Hepatocyte (in vitro differentiated cells): ENCODE measurements around the gene CDC42BPA. TPM values are rescaled to one million over a fixed set of nuclear protein-coding genes. Genes with fewer than 3 reads are reported as not detected.
"Not testable (repeated sequence)": the region's sequence is repeated elsewhere in the genome, so short reads cannot be mapped to it uniquely, and the experiment has no call there.

ENCODE experiments used
- DNase-seq: peaks from one replicate; pipeline ENCODE4 v3.0.0-alpha.2; 2016; ENCODE audit warnings: low spot score
- H2AFZ ChIP-seq: fragments of 200-600 bp; sonication (generic); 2 replicates; pipeline ENCODE4 v1.6.0; 2016; ENCODE audit warnings: antibody characterized with exemption, mild to moderate bottlenecking
- H3K27ac ChIP-seq: fragments of 200-600 bp; sonication (generic); 2 replicates; pipeline ENCODE4 v1.5.1; 2016; ENCODE audit warnings: mild to moderate bottlenecking
- H3K27me3 ChIP-seq: fragments of 200-600 bp; sonication (generic); 2 replicates; pipeline ENCODE4 v1.6.1; 2016
- H3K36me3 ChIP-seq: fragments of 200-600 bp; sonication (generic); replicated peaks from 2 replicates; pipeline ENCODE4 v1.5.1; 2016; ENCODE audit warnings: low read depth; ENCODE audit not compliant: insufficient read depth
- H3K4me1 ChIP-seq: fragments of 200-600 bp; sonication (generic); 2 replicates; pipeline ENCODE4 v1.5.1; 2016; ENCODE audit warnings: mild to moderate bottlenecking, moderate library complexity; ENCODE audit not compliant: insufficient read depth
- H3K4me2 ChIP-seq: fragments of 200-600 bp; sonication (generic); 2 replicates; pipeline ENCODE4 v1.6.0; 2016
- H3K4me3 ChIP-seq: fragments of 200-600 bp; sonication (generic); 2 replicates; pipeline ENCODE4 v1.5.1; 2016; ENCODE audit warnings: mild to moderate bottlenecking
- H3K79me2 ChIP-seq: fragments of 200-600 bp; sonication (generic); 2 replicates; pipeline ENCODE4 v1.6.0; 2017; ENCODE audit warnings: mild to moderate bottlenecking
- H3K9me2 ChIP-seq: fragments of 200-600 bp; sonication (generic); replicated peaks from 2 replicates; pipeline ENCODE4 v1.6.0; 2017; ENCODE audit warnings: mild to moderate bottlenecking; ENCODE audit not compliant: insufficient read depth
- H3K9me3 ChIP-seq: fragments of 200-600 bp; sonication (generic); 2 replicates; pipeline ENCODE4 v1.5.1; 2016; ENCODE audit warnings: low read depth, mild to moderate bottlenecking
- H4K20me1 ChIP-seq: fragments of 200-600 bp; sonication (generic); 2 replicates; pipeline ENCODE4 v1.6.0; 2016; ENCODE audit warnings: mild to moderate bottlenecking; ENCODE audit not compliant: insufficient read depth, poor library complexity, severe bottlenecking
- CTCF ChIP-seq: fragments of 200-600 bp; sonication (generic); IDR thresholded peaks from 2 replicates; pipeline ENCODE4 v1.5.1; 2016; ENCODE audit warnings: antibody characterized with exemption, mild to moderate bottlenecking; ENCODE audit not compliant: poor library complexity
- EZH2 ChIP-seq: fragments of 200-600 bp; sonication (generic); IDR thresholded peaks from 2 replicates; pipeline ENCODE4 v1.6.1; 2016; ENCODE audit warnings: antibody characterized with exemption, mild to moderate bottlenecking, borderline replicate concordance
- EZH2phosphoT487 ChIP-seq: fragments of 200-600 bp; sonication (generic); IDR thresholded peaks from one replicate; pipeline ENCODE4 v1.6.1; 2018; ENCODE audit warnings: antibody characterized with exemption, mild to moderate bottlenecking, low read depth, moderate library complexity; ENCODE audit not compliant: unreplicated experiment, severe bottlenecking
- WGBS: methylation state at CpG from one replicate; pipeline ENCODE4 v1.1.6; 2016; ENCODE audit warnings: low lambda C conversion rate; ENCODE audit errors: missing lambda C conversion rate; 5-methylcytosine and 5-hydroxymethylcytosine counted together
- polyA plus RNA-seq: library from polyadenylated mRNA; unstranded; fragments of >200 nt; fragmentation: Nextera tagmentation; extraction: Ambion mirVana; gene quantifications from 2 replicates; pipeline ENCODE4 v1.2.1, GENCODE V29; 2016
- total RNA-seq: library from RNA; depleted of rRNA; stranded (reverse); fragments of >200 nt; gene quantifications from 2 replicates; pipeline ENCODE4 v1.2.3, GENCODE V29; 2014

The CDC42BPA gene
- total and polyA plus RNA-seq, 2 experiments from 2014 or later: 24.5 to 40.9 TPM

- no peaks in the 10 kb centered on the region for H3K36me3 ChIP-seq
- DNase-seq: no peak
- 75% methylated on average over 1 of the region's 1 CpG for WGBS
- TF ChIP-seq CTCF: no peak
- TF ChIP-seq EZH2: no peak
- no peak for TF ChIP-seq EZH2phosphoT487
- H3K4me3 ChIP-seq: no peak overlapping the region
- H3K9me3 ChIP-seq: peaks cover 8% of the 10 kb centered on the region
- H3K27ac ChIP-seq: no peak overlapping the region
- H3K79me2 ChIP-seq: peaks cover 93% of the 10 kb centered on the region
- H4K20me1 ChIP-seq: peaks cover 21% of the 10 kb centered on the region
- no peaks in the 10 kb centered on the region for H3K4me1 ChIP-seq
- H3K4me2 ChIP-seq: no peak overlapping the region
- no peaks in the 10 kb centered on the region for H3K27me3 ChIP-seq
- no peak overlapping the region for H2AFZ ChIP-seq
- H3K9me2 ChIP-seq: no peaks in the 10 kb centered on the region
Measured at GRCh38 chr1:227281371-227281770, 36.9 kb downstream of the CDC42BPA start.

GRCh38 chr1:227280836-227281235 lies 37.5 kb downstream of the CDC42BPA start:
- Histone ChIP-seq H3K9me3 (peaks cover 5% of the 10 kb centered on the region), H2AFZ (no peak overlapping the region), H3K79me2 (peaks cover 88% of the 10 kb centered on the region), H3K4me2 (no peak overlapping the region), H3K27me3 (no peaks in the 10 kb centered on the region), H3K27ac (no peak overlapping the region), H3K4me1 (no peaks in the 10 kb centered on the region), H3K9me2 (no peaks in the 10 kb centered on the region), H3K4me3 (no peak overlapping the region), H3K36me3 (no peaks in the 10 kb centered on the region), H4K20me1 (peaks cover 21% of the 10 kb centered on the region)
- 100% methylated on average over 1 of the region's 1 CpG for WGBS
- TF ChIP-seq EZH2phosphoT487 (no peak), CTCF (no peak), EZH2 (no peak)
- DNase-seq: no peak

- peaks cover 11% of the 10 kb centered on the region for H4K20me1 ChIP-seq
Measured at GRCh38 chr1:227276156-227276693, 42.1 kb downstream of the CDC42BPA start.

GRCh38 chr1:227273557-227273956 lies 44.7 kb downstream of the CDC42BPA start:
- H3K27me3 ChIP-seq: no peaks in the 10 kb centered on the region
- no peaks in the 10 kb centered on the region for H3K4me1 ChIP-seq
- DNase-seq: peak; percentile 56
- peaks cover 13% of the 10 kb centered on the region for H4K20me1 ChIP-seq
- TF ChIP-seq EZH2: no peak
- no peak for TF ChIP-seq CTCF
- peaks cover 77% of the 10 kb centered on the region for H3K79me2 ChIP-seq
- H3K36me3 ChIP-seq: no peaks in the 10 kb centered on the region
- 5% methylated on average over 2 of the region's 2 CpGs for WGBS
- no peaks in the 10 kb centered on the region for H3K9me3 ChIP-seq
- H3K9me2 ChIP-seq: no peaks in the 10 kb centered on the region
- H2AFZ ChIP-seq: no peak overlapping the region
- no peak overlapping the region for H3K4me3 ChIP-seq
- H3K27ac ChIP-seq: no peak overlapping the region
- no peak overlapping the region for H3K4me2 ChIP-seq

More at GRCh38 chr1:227276156-227276693, 42.1 kb downstream of the CDC42BPA start:
- not testable (repeated sequence) for H3K9me2 ChIP-seq, H3K4me3 ChIP-seq, H3K27ac ChIP-seq, H3K36me3 ChIP-seq, H3K4me2 ChIP-seq, H3K27me3 ChIP-seq, H2AFZ ChIP-seq, DNase-seq, H3K4me1 ChIP-seq, H3K9me3 ChIP-seq
- WGBS: 100% methylated on average over 5 of the region's 44 CpGs
- peaks cover 81% of the 10 kb centered on the region for H3K79me2 ChIP-seq
